ENCODE measurements around the gene BIN1. TPM values are rescaled to one million over a fixed set of nuclear protein-coding genes. Genes with fewer than 3 reads are reported as not detected.

Gene BIN1
- total RNA-seq, 1 experiment from 2014 or later: 26.0 TPM

GRCh38 chr2:127025359-127026166, 81.4 kb downstream of the BIN1 start:
- Histone ChIP-seq H3K36me3 (replicated peaks; ENCODE audit: control insufficient read depth, insufficient read depth, low read length) (no peaks in the 10 kb centered on the region), H3K27me3 (ENCODE audit: control insufficient read depth, insufficient read depth, low read length) (peaks cover 3% of the 10 kb centered on the region; the same call in 1 of the 2 replicates), H3K4me3 (ENCODE audit: insufficient read depth, low read depth, low read length) (peak overlapping the region; percentile 66)
- peak; percentile 86 for DNase-seq

- DNase-seq: peak; percentile 88
- no peaks in the 10 kb centered on the region for H3K36me3 ChIP-seq (replicated peaks; ENCODE audit: control insufficient read depth, insufficient read depth, low read length)
- peak overlapping the region; percentile 66 for H3K4me3 ChIP-seq (ENCODE audit: insufficient read depth, low read depth, low read length)
- H3K27me3 ChIP-seq (ENCODE audit: control insufficient read depth, insufficient read depth, low read length): peaks cover 3% of the 10 kb centered on the region; the same call in 1 of the 2 replicates
These were observed 82.1 kb downstream of the BIN1 start for GRCh38 chr2:127024769-127025358.

GRCh38 chr2:127023504-127023903, 83.5 kb downstream of the BIN1 start:
- Histone ChIP-seq H3K36me3 (replicated peaks; ENCODE audit: control insufficient read depth, insufficient read depth, low read length) (no peaks in the 10 kb centered on the region), H3K4me3 (ENCODE audit: insufficient read depth, low read depth, low read length) (no peak overlapping the region), H3K27me3 (ENCODE audit: control insufficient read depth, insufficient read depth, low read length) (peaks cover 3% of the 10 kb centered on the region; the same call in 1 of the 2 replicates)
- DNase-seq: no peak

GRCh38 chr2:127022817-127023216, 84.1 kb downstream of the BIN1 start:
- Histone ChIP-seq H3K27me3 (ENCODE audit: control insufficient read depth, insufficient read depth, low read length) (peaks cover 3% of the 10 kb centered on the region; the same call in 1 of the 2 replicates), H3K4me3 (ENCODE audit: insufficient read depth, low read depth, low read length) (no peak overlapping the region), H3K36me3 (replicated peaks; ENCODE audit: control insufficient read depth, insufficient read depth, low read length) (no peaks in the 10 kb centered on the region)
- no peak for DNase-seq

- DNase-seq: no peak
- no peaks in the 10 kb centered on the region for H3K36me3 ChIP-seq (replicated peaks; ENCODE audit: control insufficient read depth, insufficient read depth, low read length)
- H3K27me3 ChIP-seq (ENCODE audit: control insufficient read depth, insufficient read depth, low read length): peaks cover 3% of the 10 kb centered on the region; the same call in 1 of the 2 replicates
- H3K4me3 ChIP-seq (ENCODE audit: insufficient read depth, low read depth, low read length): no peak overlapping the region
These were observed 86.4 kb downstream of the BIN1 start for GRCh38 chr2:127020536-127020935.

- Histone ChIP-seq H3K27me3 (ENCODE audit: control insufficient read depth, insufficient read depth, low read length) (no peaks in the 10 kb centered on the region; the same call in 1 of the 2 replicates), H3K4me3 (ENCODE audit: insufficient read depth, low read depth, low read length) (no peak overlapping the region), H3K36me3 (replicated peaks; ENCODE audit: control insufficient read depth, insufficient read depth, low read length) (no peaks in the 10 kb centered on the region)
- DNase-seq: no peak
These were observed 89.4 kb downstream of the BIN1 start for GRCh38 chr2:127017548-127017947.

- no peak for DNase-seq
- Histone ChIP-seq H3K27me3 (ENCODE audit: control insufficient read depth, insufficient read depth, low read length) (no peaks in the 10 kb centered on the region; the same call in 1 of the 2 replicates), H3K36me3 (replicated peaks; ENCODE audit: control insufficient read depth, insufficient read depth, low read length) (no peaks in the 10 kb centered on the region), H3K4me3 (ENCODE audit: insufficient read depth, low read depth, low read length) (no peak overlapping the region)
These were observed 90.6 kb downstream of the BIN1 start for GRCh38 chr2:127016329-127016728.

- H3K4me3 ChIP-seq (ENCODE audit: insufficient read depth, low read depth, low read length): no peak overlapping the region
- H3K27me3 ChIP-seq (ENCODE audit: control insufficient read depth, insufficient read depth, low read length): no peaks in the 10 kb centered on the region; the same call in 1 of the 2 replicates
- no peak for DNase-seq
- no peaks in the 10 kb centered on the region for H3K36me3 ChIP-seq (replicated peaks; ENCODE audit: control insufficient read depth, insufficient read depth, low read length)
These were observed 91.6 kb downstream of the BIN1 start for GRCh38 chr2:127015106-127015910.

GRCh38 chr2:127014630-127015029, 92.3 kb downstream of the BIN1 start:
- Histone ChIP-seq H3K27me3 (ENCODE audit: control insufficient read depth, insufficient read depth, low read length) (no peaks in the 10 kb centered on the region; the same call in 1 of the 2 replicates), H3K36me3 (replicated peaks; ENCODE audit: control insufficient read depth, insufficient read depth, low read length) (no peaks in the 10 kb centered on the region), H3K4me3 (ENCODE audit: insufficient read depth, low read depth, low read length) (no peak overlapping the region)
- DNase-seq: no peak

GRCh38 chr2:127014224-127014623, 92.7 kb downstream of the BIN1 start:
- Histone ChIP-seq H3K27me3 (ENCODE audit: control insufficient read depth, insufficient read depth, low read length) (no peaks in the 10 kb centered on the region; the same call in 1 of the 2 replicates), H3K36me3 (replicated peaks; ENCODE audit: control insufficient read depth, insufficient read depth, low read length) (no peaks in the 10 kb centered on the region), H3K4me3 (ENCODE audit: insufficient read depth, low read depth, low read length) (no peak overlapping the region)
- no peak for DNase-seq

GRCh38 chr2:127012868-127013267, 94.1 kb downstream of the BIN1 start:
- no peak for DNase-seq
- Histone ChIP-seq H3K27me3 (ENCODE audit: control insufficient read depth, insufficient read depth, low read length) (no peaks in the 10 kb centered on the region; the same call in 1 of the 2 replicates), H3K36me3 (replicated peaks; ENCODE audit: control insufficient read depth, insufficient read depth, low read length) (no peaks in the 10 kb centered on the region), H3K4me3 (ENCODE audit: insufficient read depth, low read depth, low read length) (no peak overlapping the region)

- no peak for DNase-seq
- Histone ChIP-seq H3K4me3 (ENCODE audit: insufficient read depth, low read depth, low read length) (no peak overlapping the region), H3K27me3 (ENCODE audit: control insufficient read depth, insufficient read depth, low read length) (no peaks in the 10 kb centered on the region; the same call in 1 of the 2 replicates), H3K36me3 (replicated peaks; ENCODE audit: control insufficient read depth, insufficient read depth, low read length) (no peaks in the 10 kb centered on the region)
These were observed 94.7 kb downstream of the BIN1 start for GRCh38 chr2:127012215-127012614.

GRCh38 chr2:127011796-127012195, 95.2 kb downstream of the BIN1 start:
- no peak for DNase-seq
- no peaks in the 10 kb centered on the region; the same call in 1 of the 2 replicates for H3K27me3 ChIP-seq (ENCODE audit: control insufficient read depth, insufficient read depth, low read length)
- no peak overlapping the region for H3K4me3 ChIP-seq (ENCODE audit: insufficient read depth, low read depth, low read length)
- no peaks in the 10 kb centered on the region for H3K36me3 ChIP-seq (replicated peaks; ENCODE audit: control insufficient read depth, insufficient read depth, low read length)

- Histone ChIP-seq H3K27me3 (ENCODE audit: control insufficient read depth, insufficient read depth, low read length) (no peaks in the 10 kb centered on the region; the same call in 1 of the 2 replicates), H3K36me3 (replicated peaks; ENCODE audit: control insufficient read depth, insufficient read depth, low read length) (no peaks in the 10 kb centered on the region)
- no peak for DNase-seq
These were observed 95.7 kb downstream of the BIN1 start for GRCh38 chr2:127011231-127011661.

More at GRCh38 chr2:127011231-127011661, 95.7 kb downstream of the BIN1 start:
- H3K4me3 ChIP-seq (ENCODE audit: insufficient read depth, low read depth, low read length): no peak overlapping the region

Measured in H7 (cell line).